ENCODE measurements around the gene NT5C3A. TPM values are rescaled to one million over a fixed set of nuclear protein-coding genes. Genes with fewer than 3 reads are reported as not detected.

Gene NT5C3A
- total RNA-seq, 1 experiment from 2014 or later: 60.4 TPM

DNA sequence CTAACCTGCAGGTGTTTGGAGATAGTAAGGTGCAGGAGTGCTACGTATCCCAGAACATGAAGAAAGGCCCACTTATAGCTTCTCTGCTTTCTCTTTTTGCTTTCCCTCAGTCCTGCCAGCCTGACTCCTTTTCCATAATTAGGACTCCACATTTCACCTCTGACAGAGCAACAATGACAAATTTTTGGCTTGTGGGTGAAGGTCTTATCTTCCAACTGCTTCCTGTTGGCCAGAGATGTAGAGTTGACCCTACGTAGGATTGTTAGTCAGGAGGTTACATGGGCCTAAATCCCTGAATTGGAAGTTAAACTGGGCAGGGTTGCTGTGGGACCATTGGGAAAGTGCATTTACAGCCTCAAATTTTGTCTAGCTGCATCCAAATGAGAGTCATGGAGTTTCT lies 25.3 kb upstream of the NT5C3A start:
- Histone ChIP-seq H3K79me2 (ENCODE audit: low read depth) (no peaks in the 10 kb centered on the region), H3K9me3 (ENCODE audit: insufficient read depth, low read depth) (no peaks in the 10 kb centered on the region; the same call in 1 of the 2 replicates), H3K4me1 (replicated peaks; ENCODE audit: insufficient read depth) (no peaks in the 10 kb centered on the region), H3K27me3 (ENCODE audit: insufficient read depth, low read depth) (no peaks in the 10 kb centered on the region), H3K4me2 (no peak overlapping the region), H4K20me1 (ENCODE audit: insufficient read depth) (no peaks in the 10 kb centered on the region), H3F3A (ENCODE audit: insufficient read depth, low read depth) (peaks cover 8% of the 10 kb centered on the region; the same call in 1 of the 2 replicates), H2AFZ (no peak overlapping the region), H3K27ac (no peak overlapping the region), H3K9me2 (ENCODE audit: insufficient read depth) (no peaks in the 10 kb centered on the region), H3K36me3 (ENCODE audit: low read depth) (no peaks in the 10 kb centered on the region), H3K4me3 (no peak overlapping the region)
- ChIA-PET CTCF (no interaction called here), POLR2A (ENCODE audit: unreplicated experiment) (no interaction called here)
- BruUV-seq (replicated peaks): no TSS peak
- DNase-seq: no peak
- no peak for TF ChIP-seq EZH2 (IDR thresholded peaks at IDR 0.05; ENCODE audit: low read depth)
- intact Hi-C loops (cut with micrococcal nuclease; ENCODE audit: unreplicated experiment): no loop called here

DNA sequence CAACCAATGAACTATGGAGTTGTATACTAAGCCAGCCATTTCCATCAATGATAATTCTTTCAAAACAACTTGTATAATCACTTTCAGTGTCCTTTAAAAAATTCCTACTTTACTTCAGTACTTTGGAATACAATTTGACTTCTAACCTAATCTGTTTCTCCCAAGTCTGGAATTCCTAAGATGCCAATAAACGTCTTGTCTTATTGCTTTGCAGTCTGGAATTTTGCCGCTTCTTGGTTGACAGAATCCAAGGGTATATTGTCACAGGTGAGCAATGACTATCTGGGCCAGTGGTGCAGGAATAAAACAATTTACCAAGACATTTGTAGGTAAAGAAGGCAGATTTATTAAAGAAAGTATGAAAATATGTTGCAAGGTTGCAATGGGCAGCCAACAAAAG lies 24.8 kb upstream of the NT5C3A start:
- no peak overlapping the region for H3K4me3 ChIP-seq
- no peaks in the 10 kb centered on the region for H4K20me1 ChIP-seq (ENCODE audit: insufficient read depth)
- no peak for DNase-seq
- ChIA-PET CTCF (no interaction called here), POLR2A (ENCODE audit: unreplicated experiment) (no interaction called here)
- H3K4me1 ChIP-seq (replicated peaks; ENCODE audit: insufficient read depth): no peaks in the 10 kb centered on the region
- no peaks in the 10 kb centered on the region for H3K79me2 ChIP-seq (ENCODE audit: low read depth)
- no peaks in the 10 kb centered on the region for H3K9me2 ChIP-seq (ENCODE audit: insufficient read depth)
- TF ChIP-seq, protein P1, sequence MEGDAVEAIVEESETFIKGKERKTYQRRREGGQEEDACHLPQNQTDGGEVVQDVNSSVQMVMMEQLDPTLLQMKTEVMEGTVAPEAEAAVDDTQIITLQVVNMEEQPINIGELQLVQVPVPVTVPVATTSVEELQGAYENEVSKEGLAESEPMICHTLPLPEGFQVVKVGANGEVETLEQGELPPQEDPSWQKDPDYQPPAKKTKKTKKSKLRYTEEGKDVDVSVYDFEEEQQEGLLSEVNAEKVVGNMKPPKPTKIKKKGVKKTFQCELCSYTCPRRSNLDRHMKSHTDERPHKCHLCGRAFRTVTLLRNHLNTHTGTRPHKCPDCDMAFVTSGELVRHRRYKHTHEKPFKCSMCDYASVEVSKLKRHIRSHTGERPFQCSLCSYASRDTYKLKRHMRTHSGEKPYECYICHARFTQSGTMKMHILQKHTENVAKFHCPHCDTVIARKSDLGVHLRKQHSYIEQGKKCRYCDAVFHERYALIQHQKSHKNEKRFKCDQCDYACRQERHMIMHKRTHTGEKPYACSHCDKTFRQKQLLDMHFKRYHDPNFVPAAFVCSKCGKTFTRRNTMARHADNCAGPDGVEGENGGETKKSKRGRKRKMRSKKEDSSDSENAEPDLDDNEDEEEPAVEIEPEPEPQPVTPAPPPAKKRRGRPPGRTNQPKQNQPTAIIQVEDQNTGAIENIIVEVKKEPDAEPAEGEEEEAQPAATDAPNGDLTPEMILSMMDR (conservative IDR thresholded peaks at IDR 0.05): no peak
- TF ChIP-seq EZH2 (IDR thresholded peaks at IDR 0.05; ENCODE audit: low read depth): no peak
- no peak overlapping the region for H3K27ac ChIP-seq
- H3K9me3 ChIP-seq (ENCODE audit: insufficient read depth, low read depth): no peaks in the 10 kb centered on the region; the same call in 1 of the 2 replicates
- no peak overlapping the region for H3K4me2 ChIP-seq
- H3K36me3 ChIP-seq (ENCODE audit: low read depth): no peaks in the 10 kb centered on the region
- no peak overlapping the region for H2AFZ ChIP-seq
- intact Hi-C loops (cut with micrococcal nuclease; ENCODE audit: unreplicated experiment): no loop called here
- peaks cover 8% of the 10 kb centered on the region; the same call in 1 of the 2 replicates for H3F3A ChIP-seq (ENCODE audit: insufficient read depth, low read depth)
- no peaks in the 10 kb centered on the region for H3K27me3 ChIP-seq (ENCODE audit: insufficient read depth, low read depth)
- no TSS peak for BruUV-seq (replicated peaks)

DNA sequence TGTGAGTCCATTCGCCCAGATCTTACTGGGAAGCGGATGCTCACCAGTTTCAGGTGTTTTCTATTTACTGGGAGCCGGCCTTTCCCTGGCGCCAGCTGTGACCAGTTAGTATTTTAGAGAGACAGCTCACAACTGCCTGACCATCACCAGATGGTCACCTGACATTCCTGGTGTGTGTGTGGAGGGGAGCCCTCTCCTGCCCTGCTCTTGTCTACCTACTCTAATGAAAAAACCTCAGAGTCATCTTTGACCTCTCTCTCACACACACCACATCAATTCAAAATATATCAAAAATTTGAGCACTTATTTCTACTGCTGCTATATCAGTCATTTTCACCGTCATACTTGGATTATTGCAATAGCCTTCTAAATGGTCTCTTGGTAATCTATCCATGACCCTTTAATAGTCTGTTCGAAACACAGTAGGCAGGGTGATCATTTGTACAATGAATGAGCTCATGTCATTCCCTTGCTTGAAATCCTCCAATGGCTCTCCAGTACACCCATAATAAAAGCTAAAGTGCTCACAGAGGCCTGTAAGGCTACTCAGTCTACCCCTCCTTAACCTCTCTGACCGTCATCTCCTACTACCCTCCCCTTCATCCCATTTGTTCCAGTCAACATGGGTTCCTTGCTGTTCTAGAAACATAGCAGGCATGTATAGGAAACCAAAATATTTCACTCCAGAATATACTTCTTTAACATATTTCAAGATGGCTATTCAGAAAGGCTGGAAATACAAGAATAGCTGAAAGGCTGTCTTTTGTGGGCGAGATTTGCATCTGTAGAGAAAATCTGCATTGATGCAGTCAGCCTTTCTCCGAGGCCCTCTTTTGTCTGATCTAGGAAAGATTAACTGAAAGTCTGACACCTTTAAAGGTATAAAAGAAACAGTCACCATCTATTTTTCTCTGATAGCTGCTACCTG lies 17.5 kb upstream of the NT5C3A start:
- Histone ChIP-seq H3K79me2 (ENCODE audit: low read depth) (no peaks in the 10 kb centered on the region), H3K9me2 (ENCODE audit: insufficient read depth) (no peaks in the 10 kb centered on the region), H3K4me2 (no peak overlapping the region), H2AFZ (no peak overlapping the region), H4K20me1 (ENCODE audit: insufficient read depth) (no peaks in the 10 kb centered on the region), H3K36me3 (ENCODE audit: low read depth) (no peaks in the 10 kb centered on the region), H3K4me3 (no peak overlapping the region), H3K27me3 (ENCODE audit: insufficient read depth, low read depth) (peaks cover 40% of the 10 kb centered on the region; the same call in 1 of the 2 replicates), H3K9me3 (ENCODE audit: insufficient read depth, low read depth) (no peaks in the 10 kb centered on the region), H3K27ac (no peak overlapping the region), H3F3A (ENCODE audit: insufficient read depth, low read depth) (no peaks in the 10 kb centered on the region), H3K4me1 (replicated peaks; ENCODE audit: insufficient read depth) (no peaks in the 10 kb centered on the region)
- CTCF ChIA-PET: interaction anchor here (0.6 kb wide), 1 partner anchor 105 kb away, joined by 12 read pairs; no protein-coding TSS in a partner anchor
- no peak for TF ChIP-seq EZH2 (IDR thresholded peaks at IDR 0.05; ENCODE audit: low read depth)
- TF ChIP-seq, protein P1 (conservative IDR thresholded peaks at IDR 0.05): no peak
- POLR2A ChIA-PET (ENCODE audit: unreplicated experiment): interaction anchor here (0.7 kb wide), 1 partner anchor 188 kb away, joined by 7 read pairs; the partner anchor contains the start of gene KBTBD2
- DNase-seq: no peak
- intact Hi-C loops (cut with micrococcal nuclease; ENCODE audit: unreplicated experiment): no loop called here
- BruUV-seq (replicated peaks): no TSS peak

Data from PC-9 (cell line).